ENCODE results near the gene TBX2.

- TF ChIP-seq TAF1 (IDR thresholded peaks at IDR 0.05; ENCODE audit: borderline replicate concordance, low read depth, low read length) = no peak
- TF ChIP-seq TARDBP (IDR thresholded peaks at IDR 0.05; ENCODE audit: borderline replicate concordance) = no peak
- TF ChIP-seq POLR2AphosphoS5 (IDR thresholded peaks at IDR 0.05; ENCODE audit: low read length) = no peak
Observed at GRCh38 chr17:61436995-61437704, 37.5 kb downstream of the TBX2 start.
